Peyer's patch (tissue), 4 donors: ENCODE measurements around the gene CDC42BPA. TPM values are rescaled to one million over a fixed set of nuclear protein-coding genes. Genes with fewer than 3 reads are reported as not detected.

Source experiments
- DNase-seq, 3 donors: peaks; one replicate each; pipeline ENCODE4 v3.0.0-alpha.2; 2017 to 2019
- H3K27ac ChIP-seq, 4 donors: fragments of 200-600 bp; sonication (generic); one replicate each; pipeline ENCODE4 v1.5.1; 2016 to 2019
- H3K27me3 ChIP-seq, 2 donors: fragments of 200-600 bp; sonication (generic); one replicate each; pipeline ENCODE4 v1.5.1; 2019
- H3K36me3 ChIP-seq, 3 donors: fragments of 200-600 bp; sonication (generic); one replicate each; pipeline ENCODE4 v1.5.1; 2016 to 2019
- H3K4me1 ChIP-seq, 4 donors: fragments of 200-600 bp; sonication (generic); one replicate each; pipeline ENCODE4 v1.5.1; 2016 to 2019
- H3K4me3 ChIP-seq, 4 donors: fragments of 200-600 bp; sonication (generic); 1 replicate in 3 of 4; 2 replicates in 1 of 4; pipeline ENCODE4 v1.5.1; 2016 to 2019; ENCODE audit warnings: mild to moderate bottlenecking in 1 of 4
- H3K9me3 ChIP-seq, 4 donors: fragments of 200-600 bp; sonication (generic); one replicate each; pipeline ENCODE4 v1.5.1; 2016 to 2019; ENCODE audit warnings: mild to moderate bottlenecking in 1 of 4
- CTCF ChIP-seq, 6 experiments: fragments of 450-650 bp in 4 of 6; fragments of 200-600 bp in 2 of 6; sonication (generic) in 1 of 6; IDR thresholded peaks; one replicate each; pipeline ENCODE4 v1.5.1; 2017 to 2019; ENCODE audit warnings: antibody characterized with exemption in 6 of 6, mild to moderate bottlenecking in 3 of 6, moderate library complexity in 1 of 6
- POLR2A ChIP-seq, 2 donors: fragments of 450-650 bp; IDR thresholded peaks; one replicate each; pipeline ENCODE4 v1.5.1; 2017; ENCODE audit warnings: antibody characterized with exemption in 2 of 2, mild to moderate bottlenecking in 2 of 2, moderate library complexity in 2 of 2
- total RNA-seq, 4 donors: library from RNA; depleted of rRNA; stranded (reverse); fragments of >200 nt; gene quantifications; one replicate each; pipeline ENCODE4 v1.1.0, GENCODE V29; 2016

The CDC42BPA gene
- total RNA-seq, 4 donors from 2014 or later = 49.3 to 107 (median 53.9) TPM

- DNase-seq = no peak
- TF ChIP-seq CTCF (IDR thresholded peaks at IDR 0.05) (no peak), POLR2A (IDR thresholded peaks at IDR 0.05) (no peak)
- no peaks in the 10 kb centered on the region for H3K4me1 ChIP-seq
- H3K4me3 ChIP-seq = no peak overlapping the region
- H3K27me3 ChIP-seq = no peaks in the 10 kb centered on the region
- H3K36me3 ChIP-seq = no peaks in the 10 kb centered on the region
- no peaks in the 10 kb centered on the region for H3K9me3 ChIP-seq
- H3K27ac ChIP-seq = no peak overlapping the region
Observed at GRCh38 chr1:227077783-227078182, 240.5 kb downstream of the CDC42BPA start.

GRCh38 chr1:227073786-227074185 lies 244.5 kb downstream of the CDC42BPA start:
- no peaks in the 10 kb centered on the region for H3K9me3 ChIP-seq
- H3K4me1 ChIP-seq = no peaks in the 10 kb centered on the region
- TF ChIP-seq CTCF (IDR thresholded peaks at IDR 0.05) (no peak), POLR2A (IDR thresholded peaks at IDR 0.05) (no peak)
- H3K36me3 ChIP-seq = peaks cover 0 to 5% (median 0%) of the 10 kb centered on the region in 3 donors
- no peak overlapping the region for H3K27ac ChIP-seq
- DNase-seq = no peak
- H3K4me3 ChIP-seq = no peak overlapping the region
- no peaks in the 10 kb centered on the region for H3K27me3 ChIP-seq

- peaks cover 0 to 7% (median 0%) of the 10 kb centered on the region in 3 donors for H3K36me3 ChIP-seq
- H3K27ac ChIP-seq = no peak overlapping the region
- DNase-seq = no peak
- no peaks in the 10 kb centered on the region for H3K27me3 ChIP-seq
- H3K4me3 ChIP-seq = no peak overlapping the region
- H3K9me3 ChIP-seq = no peaks in the 10 kb centered on the region
- H3K4me1 ChIP-seq = no peaks in the 10 kb centered on the region
- TF ChIP-seq CTCF (IDR thresholded peaks at IDR 0.05) = no peak
- no peak for TF ChIP-seq POLR2A (IDR thresholded peaks at IDR 0.05)
Observed at GRCh38 chr1:227072991-227073390, 245.3 kb downstream of the CDC42BPA start.

GRCh38 chr1:227071895-227072587 lies 246.3 kb downstream of the CDC42BPA start:
- Histone ChIP-seq H3K9me3 (no peaks in the 10 kb centered on the region), H3K4me1 (no peaks in the 10 kb centered on the region), H3K27ac (no peak overlapping the region), H3K36me3 (peaks cover 0 to 7% (median 0%) of the 10 kb centered on the region in 3 donors), H3K4me3 (no peak overlapping the region), H3K27me3 (no peaks in the 10 kb centered on the region)
- TF ChIP-seq CTCF (IDR thresholded peaks at IDR 0.05) (no peak), POLR2A (IDR thresholded peaks at IDR 0.05) (no peak)
- no peak for DNase-seq

GRCh38 chr1:227070638-227071285 lies 247.5 kb downstream of the CDC42BPA start:
- Histone ChIP-seq H3K36me3 (peaks cover 0 to 13% (median 0%) of the 10 kb centered on the region in 3 donors), H3K4me3 (no peak overlapping the region), H3K27ac (no peak overlapping the region), H3K27me3 (no peaks in the 10 kb centered on the region), H3K4me1 (no peaks in the 10 kb centered on the region), H3K9me3 (no peaks in the 10 kb centered on the region)
- TF ChIP-seq CTCF (IDR thresholded peaks at IDR 0.05) (no peak), POLR2A (IDR thresholded peaks at IDR 0.05) (no peak)
- no peak for DNase-seq
